Common myeloid progenitor, CD34-positive (primary cell): ENCODE data around the gene LRMDA.

Experiments
- CTCF ChIA-PET: fragments of 350-600 bp; sonication (Branson Sonifier 250); formaldehyde crosslinking; loops from one replicate; lab custom pipeline; 2021; ENCODE audit warnings: antibody characterized with exemption; lab: Charles Lee
- POLR2A ChIA-PET: fragments of 350-600 bp; sonication (Branson Sonifier 250); formaldehyde crosslinking; loops from one replicate; lab custom pipeline; 2021; ENCODE audit warnings: antibody characterized with exemption; lab: Charles Lee
- DNase-seq, 3 donors: peaks; one replicate each; pipeline versions ENCODE4 v3.0.0 to v3.0.0-alpha.2; 2013
- H3K27ac ChIP-seq, 2 experiments: 1 replicate in 1 of 2; 2 replicates in 1 of 2; pipeline ENCODE4 v1.7.0; 2013; ENCODE audit warnings: inconsistent platforms in 2 of 2, low read length in 2 of 2, mild to moderate bottlenecking in 2 of 2, low read depth in 1 of 2, moderate library complexity in 1 of 2; ENCODE audit not compliant: severe bottlenecking in 2 of 2, insufficient read depth in 1 of 2, poor library complexity in 1 of 2
- H3K27me3 ChIP-seq, 5 experiments: replicated peaks in 2 of 5; 1 replicate in 3 of 5; 2 replicates in 2 of 5; pipeline versions ENCODE4 v1.6.1 to v1.7.0; 2013; ENCODE audit warnings: low read length in 4 of 5, mild to moderate bottlenecking in 2 of 5, moderate library complexity in 2 of 5, inconsistent platforms in 1 of 5; ENCODE audit not compliant: insufficient read depth in 5 of 5, control insufficient read depth in 4 of 5
- H3K36me3 ChIP-seq, 4 experiments: 1 replicate in 2 of 4; 2 replicates in 2 of 4; pipeline versions ENCODE4 v1.6.1 to v1.7.0; 2013; ENCODE audit warnings: low read length in 3 of 4, control low read depth in 1 of 4, mild to moderate bottlenecking in 1 of 4; ENCODE audit not compliant: control insufficient read depth in 4 of 4, insufficient read depth in 4 of 4
- H3K4me1 ChIP-seq, 4 experiments: 1 replicate in 3 of 4; 2 replicates in 1 of 4; pipeline versions ENCODE4 v1.6.1 to v1.7.1; 2013; ENCODE audit warnings: low read length in 3 of 4, mild to moderate bottlenecking in 3 of 4, control low read depth in 1 of 4, inconsistent platforms in 1 of 4, moderate library complexity in 1 of 4; ENCODE audit not compliant: control insufficient read depth in 4 of 4, insufficient read depth in 4 of 4; ENCODE audit errors: control extremely low read depth in 1 of 4
- H3K4me3 ChIP-seq, 7 experiments: 1 replicate in 4 of 7; 2 replicates in 3 of 7; pipeline versions ENCODE4 v1.5.1 to v1.7.0; 2013; ENCODE audit warnings: mild to moderate bottlenecking in 7 of 7, low read length in 6 of 7, moderate library complexity in 6 of 7, inconsistent platforms in 2 of 7, low read depth in 2 of 7, control low read depth in 1 of 7; ENCODE audit not compliant: insufficient read depth in 4 of 7, control insufficient read depth in 1 of 7; ENCODE audit errors: extremely low read depth in 1 of 7
- H3K9me3 ChIP-seq, 5 experiments: 1 replicate in 4 of 5; 2 replicates in 1 of 5; pipeline versions ENCODE4 v1.6.1 to v1.7.1; 2013; ENCODE audit warnings: low read length in 4 of 5, mild to moderate bottlenecking in 2 of 5, inconsistent platforms in 1 of 5, low read depth in 1 of 5, moderate library complexity in 1 of 5; ENCODE audit not compliant: control insufficient read depth in 4 of 5, insufficient read depth in 2 of 5; ENCODE audit errors: control extremely low read depth in 1 of 5
- WGBS: methylation state at CpG from one replicate; pipeline ENCODE4 v1.1.5; 2013; ENCODE audit not compliant: insufficient coverage; 5-methylcytosine and 5-hydroxymethylcytosine counted together

LRMDA gene

DNA sequence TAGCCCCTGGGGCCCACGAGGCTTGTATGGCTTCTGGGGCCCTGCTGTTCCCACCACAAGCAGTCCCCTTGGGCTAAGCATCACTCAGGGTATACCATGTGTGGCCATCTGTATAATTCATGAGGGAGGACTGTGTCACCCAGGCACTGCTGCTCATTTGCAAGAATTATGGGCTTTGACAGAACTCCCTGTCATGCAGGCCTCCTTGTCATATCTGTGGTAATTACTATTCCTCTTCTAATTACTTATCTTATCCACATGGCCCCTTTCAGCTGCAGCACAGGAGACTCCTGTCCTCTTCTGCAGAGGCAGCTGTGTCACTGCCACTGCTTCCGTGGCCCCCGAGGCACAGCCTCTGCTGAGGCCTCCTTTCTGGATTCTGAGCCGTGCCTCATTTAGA, 46.3 kb downstream of the LRMDA start:
- H3K27me3 ChIP-seq, result no peaks in the 10 kb centered on the region
- no peak for DNase-seq
- peaks cover 0 to 11% (median 2%) of the 10 kb centered on the region in 4 experiments for H3K36me3 ChIP-seq
- no peaks in the 10 kb centered on the region for H3K4me1 ChIP-seq
- peaks cover 0 to 7% (median 4%) of the 10 kb centered on the region in 5 experiments for H3K9me3 ChIP-seq
- H3K27ac ChIP-seq, result no peak overlapping the region
- H3K4me3 ChIP-seq, result no peak overlapping the region
- ChIA-PET CTCF (no interaction called here), POLR2A (no interaction called here)
- WGBS, result 93% methylated on average over 4 of the region's 4 CpGs

- H3K4me3 ChIP-seq, result no peak overlapping the region
- DNase-seq, result no peak
- H3K36me3 ChIP-seq, result peaks cover 0 to 2% (median 0%) of the 10 kb centered on the region in 4 experiments
- 100% methylated on average over 3 of the region's 3 CpGs for WGBS
- peaks cover 0 to 10% (median 3%) of the 10 kb centered on the region in 5 experiments for H3K9me3 ChIP-seq
- CTCF ChIA-PET, result interaction anchor here (1.5 kb wide), 1 partner anchor 49 kb away, joined by 3 read pairs; the partner anchor contains the start of gene LRMDA
- no peaks in the 10 kb centered on the region for H3K27me3 ChIP-seq
- H3K27ac ChIP-seq, result no peak overlapping the region
- POLR2A ChIA-PET, result no interaction called here
- no peaks in the 10 kb centered on the region for H3K4me1 ChIP-seq
Measured at GRCh38 chr10:75480374-75480773, 49.0 kb downstream of the LRMDA start.

GRCh38 chr10:75483188-75483587, 51.8 kb downstream of the LRMDA start:
- no peaks in the 10 kb centered on the region for H3K27me3 ChIP-seq
- H3K9me3 ChIP-seq, result peaks cover 0 to 10% (median 3%) of the 10 kb centered on the region in 5 experiments
- ChIA-PET POLR2A (no interaction called here), CTCF (interaction anchor here (1.1 kb wide), 1 partner anchor 14 kb away, joined by 3 read pairs; no protein-coding TSS in a partner anchor)
- no peak for DNase-seq
- H3K4me3 ChIP-seq, result no peak overlapping the region
- no CpG with 5 or more reads among the region's 1 CpG for WGBS
- peaks cover 0 to 2% (median 0%) of the 10 kb centered on the region in 4 experiments for H3K36me3 ChIP-seq
- no peaks in the 10 kb centered on the region for H3K4me1 ChIP-seq
- no peak overlapping the region for H3K27ac ChIP-seq

DNA sequence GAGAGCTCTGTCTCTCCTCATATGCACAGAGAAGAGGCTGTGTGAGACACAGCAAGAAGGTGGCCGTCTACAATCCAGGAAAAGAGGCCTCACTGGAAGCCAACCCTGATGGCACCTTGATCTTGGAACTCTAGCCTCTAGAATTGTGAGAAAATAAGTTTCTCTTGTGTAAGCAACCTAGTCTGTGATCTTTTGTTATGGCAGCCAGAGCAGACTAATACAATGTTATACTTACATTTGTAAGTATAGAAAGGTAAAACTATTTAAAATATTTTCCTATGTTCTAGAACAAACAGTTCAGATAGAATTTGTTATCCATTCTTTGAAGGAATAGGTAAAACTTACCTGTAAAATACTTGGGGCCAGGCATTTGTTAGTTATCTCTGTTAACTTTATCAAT, 53.3 kb downstream of the LRMDA start:
- POLR2A ChIA-PET, result no interaction called here
- Histone ChIP-seq H3K27me3 (no peaks in the 10 kb centered on the region), H3K4me1 (no peaks in the 10 kb centered on the region), H3K27ac (no peak overlapping the region), H3K4me3 (no peak overlapping the region), H3K36me3 (peaks cover 0 to 2% (median 0%) of the 10 kb centered on the region in 4 experiments), H3K9me3 (peaks cover 0 to 10% (median 3%) of the 10 kb centered on the region in 5 experiments)
- CTCF ChIA-PET, result no interaction called here
- 100% methylated on average over 1 of the region's 1 CpG for WGBS
- DNase-seq, result no peak

- peaks cover 0 to 2% (median 0%) of the 10 kb centered on the region in 4 experiments for H3K36me3 ChIP-seq
- ChIA-PET CTCF (interaction anchor here (0.5 kb wide), 1 partner anchor 348 kb away, joined by 3 read pairs; no protein-coding TSS in a partner anchor), POLR2A (no interaction called here)
- WGBS, result 100% methylated on average over 1 of the region's 2 CpGs
- H3K4me1 ChIP-seq, result no peaks in the 10 kb centered on the region
- H3K27ac ChIP-seq, result no peak overlapping the region
- no peaks in the 10 kb centered on the region for H3K27me3 ChIP-seq
- H3K9me3 ChIP-seq, result peaks cover 0 to 10% (median 3%) of the 10 kb centered on the region in 5 experiments
- no peak for DNase-seq
- no peak overlapping the region for H3K4me3 ChIP-seq
Measured at GRCh38 chr10:75486591-75486990, 55.2 kb downstream of the LRMDA start.

DNA sequence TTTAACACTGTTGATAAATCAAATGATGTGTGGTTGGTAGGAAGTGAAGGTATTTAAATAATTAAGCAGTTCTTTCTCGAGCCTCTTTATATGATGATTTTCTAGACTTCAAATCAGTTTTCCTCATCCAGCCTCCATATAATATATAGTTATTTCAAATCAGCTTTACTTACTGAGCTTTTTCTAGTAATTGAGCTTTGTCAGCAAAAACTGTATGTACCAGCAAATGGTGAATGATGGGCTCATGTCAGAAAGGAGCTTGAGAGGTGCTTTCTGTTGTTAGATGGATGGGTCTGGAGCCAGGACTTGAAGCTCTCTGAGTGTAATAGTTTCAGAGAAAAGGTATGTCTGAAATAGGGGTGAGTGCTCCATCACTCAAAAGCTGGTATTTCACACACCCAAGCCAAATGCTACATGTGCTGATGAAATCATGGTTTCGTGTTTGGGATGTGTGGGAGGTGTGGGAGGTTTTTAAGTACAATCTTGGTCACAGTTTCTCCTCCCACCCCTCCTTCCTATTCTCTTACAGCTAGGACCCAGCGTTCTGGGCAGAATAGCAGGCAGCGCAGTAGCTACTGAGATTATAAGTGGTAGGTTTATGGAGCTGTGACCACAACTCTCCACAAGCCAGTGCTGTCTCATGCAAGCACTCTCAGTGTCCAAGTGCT, 55.8 kb downstream of the LRMDA start:
- 100% methylated on average over 1 of the region's 4 CpGs for WGBS
- no peak overlapping the region for H3K4me3 ChIP-seq
- ChIA-PET CTCF (interaction anchor here (0.5 kb wide), 1 partner anchor 349 kb away, joined by 3 read pairs; no protein-coding TSS in a partner anchor), POLR2A (no interaction called here)
- no peaks in the 10 kb centered on the region for H3K27me3 ChIP-seq
- peaks cover 0 to 2% (median 0%) of the 10 kb centered on the region in 4 experiments for H3K36me3 ChIP-seq
- DNase-seq, result no peak
- H3K9me3 ChIP-seq, result peaks cover 0 to 10% (median 3%) of the 10 kb centered on the region in 5 experiments
- H3K4me1 ChIP-seq, result peaks cover 0 to 4% (median 2%) of the 10 kb centered on the region in 4 experiments
- H3K27ac ChIP-seq, result no peak overlapping the region

DNA sequence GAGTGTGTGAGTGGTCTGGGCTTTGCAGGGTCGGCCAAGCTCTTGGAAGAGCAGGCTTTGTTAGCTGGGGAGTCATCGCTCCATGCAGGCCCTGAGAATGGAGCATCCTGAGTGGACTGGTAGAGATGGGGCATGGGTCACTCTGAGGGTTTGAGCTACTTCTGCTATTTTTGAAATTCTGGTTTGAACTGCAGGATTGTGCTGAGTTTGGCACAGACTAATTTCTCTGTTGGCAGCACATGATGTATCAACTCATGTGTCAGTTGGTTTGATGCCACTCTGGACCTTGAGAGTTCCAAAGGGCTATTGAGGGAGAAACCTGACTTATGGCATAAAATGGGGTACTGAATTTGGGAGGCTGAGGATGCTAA, 56.3 kb downstream of the LRMDA start:
- H3K4me1 ChIP-seq, result peaks cover 0 to 7% (median 2%) of the 10 kb centered on the region in 4 experiments
- H3K36me3 ChIP-seq, result no peaks in the 10 kb centered on the region
- POLR2A ChIA-PET, result no interaction called here
- no peak overlapping the region for H3K27ac ChIP-seq
- no peaks in the 10 kb centered on the region for H3K27me3 ChIP-seq
- CTCF ChIA-PET, result no interaction called here
- WGBS, result 95% methylated on average over 2 of the region's 2 CpGs
- DNase-seq, result no peak
- no peak overlapping the region for H3K4me3 ChIP-seq
- H3K9me3 ChIP-seq, result peaks cover 0 to 7% (median 3%) of the 10 kb centered on the region in 5 experiments
